HCEC 1CT (cell line): ENCODE results near the gene ARMC2.
"Not testable (repeated sequence)": the region's sequence is repeated elsewhere in the genome, so short reads cannot be mapped to it uniquely, and the experiment has no call there.

Experiments
- DNase-seq: peaks from one replicate; pipeline ENCODE4 v3.0.0-alpha.2; 2017

The ARMC2 gene

DNA sequence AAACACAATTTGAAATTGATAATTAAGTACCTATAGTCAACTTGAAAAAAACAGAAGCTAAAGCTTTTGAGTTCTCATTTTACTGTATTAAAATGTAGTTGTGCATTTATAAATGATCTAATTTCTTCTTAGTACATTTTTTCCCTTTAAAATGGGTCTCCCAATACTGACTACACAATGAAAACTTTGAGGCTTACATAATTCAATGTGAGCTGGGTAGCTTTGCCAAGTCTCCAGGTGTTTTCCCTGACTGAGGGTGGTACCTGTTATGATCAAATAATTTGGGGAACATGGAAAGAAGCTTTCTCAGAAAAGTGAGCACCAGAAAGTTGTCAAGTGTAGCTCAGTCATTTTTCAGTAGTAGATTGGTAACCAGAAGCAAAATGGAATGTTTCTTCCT is 74.3 kb downstream of the ARMC2 start:
- DNase-seq, result no peak

DNA sequence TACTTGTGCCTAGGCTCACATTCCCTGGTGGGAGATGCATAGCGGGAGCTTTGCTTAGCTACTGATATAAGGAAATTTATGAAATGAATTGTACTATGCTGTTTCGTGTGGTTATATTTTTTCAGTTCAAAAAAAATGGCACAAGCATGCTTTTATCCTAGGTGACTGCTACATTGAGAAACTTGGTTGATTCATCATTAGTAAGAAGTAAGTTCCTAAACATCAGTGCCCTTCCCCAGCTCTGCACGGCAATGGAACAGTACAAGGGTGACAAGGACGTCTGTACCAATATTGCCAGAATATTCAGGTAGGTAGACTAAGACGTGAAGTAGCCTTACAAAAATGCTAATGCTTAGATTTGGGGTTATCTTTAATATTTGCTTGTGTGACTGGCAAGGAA is 79.7 kb downstream of the ARMC2 start:
- peak; percentile 61 for DNase-seq

DNA sequence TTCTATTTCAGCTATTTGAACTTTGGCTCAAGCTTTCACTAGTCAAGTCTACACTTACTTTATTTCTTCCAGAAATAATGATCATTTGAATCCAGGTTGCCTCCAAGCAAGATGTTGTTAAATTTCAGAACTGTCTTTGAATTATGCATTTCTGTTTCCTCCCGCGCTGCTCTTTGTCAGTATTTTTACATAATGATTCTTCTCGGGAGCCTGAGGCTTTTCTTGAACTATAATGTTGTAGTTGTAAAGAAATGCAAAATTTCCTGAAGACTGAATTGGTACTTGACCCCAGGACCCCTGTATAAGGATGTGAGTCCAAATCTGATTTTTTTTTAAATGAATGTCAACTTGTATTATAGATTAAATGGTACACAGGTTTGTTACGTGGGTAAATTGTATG is 80.4 kb downstream of the ARMC2 start:
- DNase-seq, result no peak

DNA sequence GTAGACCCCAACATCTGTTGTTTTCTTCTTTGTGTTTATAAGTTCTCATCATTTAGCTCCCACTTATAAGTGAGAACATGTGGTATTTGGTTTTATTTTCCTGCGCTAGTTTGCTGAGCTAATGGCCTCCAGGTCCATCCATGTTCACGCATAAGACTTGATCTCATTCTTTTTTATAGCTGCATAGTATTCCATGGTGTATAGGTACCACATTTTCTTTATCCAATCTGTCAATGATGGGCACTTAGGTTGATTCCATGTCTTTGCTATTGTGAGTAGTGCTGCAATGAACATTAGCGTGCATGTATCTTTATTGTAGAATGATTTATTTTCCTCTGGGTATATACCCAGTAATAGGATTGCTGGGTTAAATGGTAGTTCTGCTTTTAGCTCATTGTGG is 82.9 kb downstream of the ARMC2 start:
- DNase-seq, result not testable (repeated sequence)

DNA sequence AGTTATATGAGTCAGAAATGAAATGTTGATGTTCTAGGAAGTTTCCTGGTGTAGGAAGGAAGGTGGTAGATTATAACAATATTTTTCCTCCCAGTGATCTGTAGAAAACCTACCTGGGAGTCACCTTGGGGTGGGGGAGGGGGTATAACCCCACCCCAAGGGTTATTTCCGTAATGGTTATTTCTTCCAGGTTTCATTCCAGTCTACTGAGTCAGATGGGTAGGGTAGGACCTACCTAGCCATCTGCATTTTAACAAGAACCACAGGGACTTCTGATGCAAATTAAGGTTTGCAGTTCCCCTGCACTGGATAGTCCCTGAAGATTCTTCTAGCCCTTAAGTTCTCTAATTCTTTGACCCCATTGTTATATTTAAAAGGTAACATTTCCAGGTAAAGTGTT is 88.9 kb downstream of the ARMC2 start:
- DNase-seq, result no peak

DNA sequence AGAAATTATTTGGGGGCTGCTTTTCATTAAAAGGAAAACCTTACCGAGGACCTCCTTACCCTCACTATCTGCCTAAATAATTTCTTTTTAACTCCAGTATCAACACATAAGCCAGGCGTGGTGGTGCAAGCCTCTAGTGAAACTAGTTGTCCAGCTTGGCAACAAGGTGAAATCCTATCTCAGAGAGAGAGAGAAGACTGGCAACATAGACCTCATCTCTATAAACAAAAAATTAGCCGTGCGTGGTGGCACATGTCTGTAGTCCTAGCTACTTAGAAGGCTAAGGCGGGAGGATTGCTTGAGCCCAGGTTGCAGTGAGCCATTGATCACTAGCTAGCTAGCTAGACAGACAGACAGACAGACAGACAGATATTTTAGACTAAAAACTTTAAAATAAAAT is 92.5 kb downstream of the ARMC2 start:
- no peak for DNase-seq

DNA sequence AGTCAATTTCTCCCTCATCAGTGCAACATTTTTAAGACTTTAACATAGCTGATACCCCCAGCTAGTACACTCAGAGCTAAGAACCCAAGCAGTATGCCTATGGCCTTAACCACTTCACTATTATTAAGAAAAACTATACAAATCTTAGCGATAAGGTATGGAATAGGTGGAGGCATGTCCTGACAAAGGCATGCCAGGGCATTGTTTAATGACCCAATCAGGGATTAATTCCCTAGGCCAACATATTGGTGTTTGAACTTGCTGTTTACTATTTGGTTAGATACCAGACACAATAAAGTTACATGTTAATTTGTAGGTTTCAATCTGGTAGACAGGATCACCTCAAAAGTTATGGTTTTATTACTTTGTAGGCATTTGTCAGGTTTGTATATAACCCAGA is 93.1 kb downstream of the ARMC2 start:
- DNase-seq, result no peak

DNA sequence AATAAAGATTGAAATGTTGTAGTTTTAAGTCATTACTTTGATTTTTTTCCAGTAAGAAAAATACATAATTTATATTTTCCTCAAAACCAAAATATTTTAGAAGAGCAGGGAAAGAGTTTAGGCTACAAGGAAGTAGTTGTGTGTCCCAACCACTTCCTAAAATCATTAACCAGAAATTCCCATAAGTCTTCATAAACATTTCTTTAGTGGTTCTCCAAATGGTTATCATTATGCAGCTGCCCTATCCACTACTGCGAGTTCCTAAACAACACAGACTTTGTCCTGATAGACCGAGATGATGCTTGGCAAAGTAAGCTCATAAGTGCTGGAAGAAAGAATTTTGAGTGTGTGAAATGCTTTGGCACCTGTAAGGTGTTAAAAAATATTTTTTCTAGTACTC is 93.6 kb downstream of the ARMC2 start:
- no peak for DNase-seq

DNA sequence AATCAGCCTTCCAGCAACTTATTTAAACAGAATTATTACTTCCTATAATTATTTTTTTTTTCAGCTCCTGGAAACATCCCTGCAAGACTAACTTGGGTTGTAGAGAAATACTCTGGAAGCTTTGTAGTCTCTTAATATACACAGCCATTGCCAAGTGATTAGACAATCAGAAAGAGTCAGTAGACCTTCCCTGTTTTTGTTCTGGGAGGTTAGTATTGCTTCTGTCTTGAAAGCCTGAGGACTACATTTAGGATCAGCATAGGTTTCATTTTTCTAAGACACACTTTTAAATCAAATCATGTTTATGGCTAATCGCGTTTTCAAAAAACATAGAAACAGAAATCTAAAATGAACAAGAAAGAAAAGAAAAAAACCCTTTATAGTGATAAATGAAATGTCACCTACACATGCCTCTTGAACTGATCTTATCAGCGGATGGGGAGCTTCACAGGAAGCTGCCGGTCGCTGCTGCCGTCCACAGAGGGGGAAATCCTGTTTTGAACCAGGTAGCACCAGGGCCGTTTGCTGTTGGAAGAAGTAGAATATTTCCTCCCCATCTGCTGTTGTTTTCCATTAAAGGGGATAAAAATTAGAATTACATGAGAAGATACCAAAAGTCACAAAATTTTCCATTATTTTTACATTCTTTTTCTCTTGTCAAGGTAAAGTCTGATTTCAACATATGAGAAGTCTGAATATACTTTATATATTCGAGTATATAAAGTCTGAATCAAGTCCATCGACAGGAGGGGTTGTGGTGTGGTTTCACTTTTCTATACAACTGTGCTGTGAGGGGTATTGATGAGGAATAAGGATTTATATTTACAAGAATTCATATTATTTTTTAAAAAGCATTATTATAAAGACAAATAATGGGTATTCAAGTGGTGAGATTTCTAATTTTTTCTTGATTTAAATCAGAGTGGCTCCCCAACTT is 94.6 kb downstream of the ARMC2 start:
- no peak for DNase-seq

DNA sequence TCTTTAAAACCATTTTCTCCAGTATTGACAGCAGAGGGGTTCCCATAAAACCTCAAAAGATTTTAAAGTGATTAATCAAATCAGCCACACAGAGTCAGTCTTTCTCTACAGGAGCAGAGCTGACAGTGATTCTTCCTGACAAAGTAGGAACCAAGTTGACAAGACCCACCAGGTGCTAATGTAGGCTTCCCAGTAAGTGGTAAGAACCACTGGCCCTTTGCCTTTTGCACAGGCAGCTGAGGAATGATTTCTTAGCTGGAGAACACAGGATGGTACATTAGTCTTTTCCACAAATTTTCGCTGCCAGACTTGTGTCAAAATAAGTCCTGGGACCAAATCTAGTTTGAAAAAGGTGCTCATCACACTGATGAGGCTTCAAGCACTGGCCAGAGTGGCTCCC is 95.8 kb downstream of the ARMC2 start:
- no peak for DNase-seq

DNA sequence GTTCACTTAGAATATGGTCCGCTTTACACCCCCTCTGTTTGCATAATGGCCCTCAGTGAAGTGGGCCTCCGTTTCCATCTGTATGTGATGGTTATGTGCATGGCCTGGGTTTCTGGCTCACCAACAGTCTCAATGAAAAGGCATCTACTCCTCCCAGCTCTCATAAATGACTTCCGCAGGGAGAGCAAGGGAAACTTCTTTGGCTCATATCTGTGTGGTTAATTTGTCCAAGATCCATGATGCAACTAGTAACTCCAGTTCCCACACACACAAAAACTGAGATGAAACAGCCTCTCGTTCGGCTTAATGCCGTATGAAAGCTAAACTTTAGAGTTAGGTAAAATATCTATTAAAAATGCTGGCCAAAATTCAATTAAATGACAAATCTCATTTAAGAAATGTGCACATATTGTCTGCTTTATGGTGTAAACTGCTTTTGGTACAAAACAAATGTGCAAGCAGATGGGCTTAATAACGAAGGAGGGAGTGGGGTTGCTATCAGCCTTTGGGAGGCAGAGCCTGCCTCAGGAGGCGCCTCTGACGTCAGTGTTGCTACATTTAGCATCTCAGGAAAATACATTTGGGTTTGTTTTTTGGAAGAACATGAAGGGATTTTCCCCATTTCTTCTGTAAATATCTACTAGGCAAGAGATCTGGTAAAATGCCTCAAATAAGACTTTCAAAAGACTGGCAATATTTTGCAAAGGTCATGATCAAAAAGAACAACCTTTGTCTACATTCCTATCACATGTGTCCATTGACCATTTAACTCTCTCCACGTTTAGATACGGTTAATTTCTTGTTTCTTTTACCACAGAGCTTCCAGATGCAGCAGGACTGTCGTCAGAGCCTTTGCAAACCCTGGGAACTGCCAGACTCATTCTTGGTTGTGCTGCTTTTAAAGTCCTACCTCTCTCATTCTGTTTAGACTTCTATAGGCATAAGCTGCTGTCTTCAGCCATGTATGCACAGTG is 96.8 kb downstream of the ARMC2 start:
- peak; percentile 76 for DNase-seq

DNA sequence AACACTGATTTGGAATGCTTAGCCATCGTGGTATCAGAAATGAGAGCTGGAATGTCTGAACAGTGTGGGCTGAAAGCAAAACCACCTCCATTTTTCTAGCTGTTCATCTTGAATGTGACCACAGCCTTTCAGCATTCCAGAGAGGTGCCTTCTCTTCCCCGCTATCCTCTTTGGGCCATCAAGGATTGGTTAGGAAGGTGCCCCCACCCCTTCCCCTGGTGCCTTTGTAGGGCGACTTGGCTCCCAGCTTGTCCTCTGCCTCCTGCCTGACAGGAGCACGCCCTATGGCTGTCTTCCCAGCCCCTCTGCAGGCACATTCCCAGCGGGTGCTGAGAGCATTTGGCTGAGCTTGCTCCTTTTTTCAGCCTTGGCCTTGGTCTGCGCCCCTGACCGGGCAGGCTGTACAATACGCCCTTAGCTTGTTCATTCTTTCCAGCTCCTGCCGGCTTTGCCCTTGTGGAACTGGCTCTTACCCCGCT is 97.5 kb downstream of the ARMC2 start:
- no peak for DNase-seq

DNA sequence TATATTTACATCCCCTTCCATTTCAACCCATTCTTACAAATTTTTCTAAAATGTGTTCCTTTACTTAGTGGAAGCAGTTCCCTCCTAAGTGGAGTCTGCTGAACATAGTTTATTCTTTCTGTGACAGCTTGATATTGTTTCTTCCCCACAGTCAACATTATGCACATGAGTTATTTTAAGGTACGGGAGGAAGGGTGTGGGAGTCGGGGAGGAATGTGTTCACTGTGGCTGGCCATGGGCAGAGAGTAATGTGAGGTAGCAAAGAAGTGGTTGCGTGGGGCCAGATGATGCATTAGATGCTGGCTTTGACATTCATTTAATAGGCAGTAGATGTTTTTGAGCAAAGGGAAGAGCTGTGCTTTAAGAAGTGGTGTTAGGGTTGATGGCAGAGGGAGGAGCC is 98.5 kb downstream of the ARMC2 start:
- no peak for DNase-seq

DNA sequence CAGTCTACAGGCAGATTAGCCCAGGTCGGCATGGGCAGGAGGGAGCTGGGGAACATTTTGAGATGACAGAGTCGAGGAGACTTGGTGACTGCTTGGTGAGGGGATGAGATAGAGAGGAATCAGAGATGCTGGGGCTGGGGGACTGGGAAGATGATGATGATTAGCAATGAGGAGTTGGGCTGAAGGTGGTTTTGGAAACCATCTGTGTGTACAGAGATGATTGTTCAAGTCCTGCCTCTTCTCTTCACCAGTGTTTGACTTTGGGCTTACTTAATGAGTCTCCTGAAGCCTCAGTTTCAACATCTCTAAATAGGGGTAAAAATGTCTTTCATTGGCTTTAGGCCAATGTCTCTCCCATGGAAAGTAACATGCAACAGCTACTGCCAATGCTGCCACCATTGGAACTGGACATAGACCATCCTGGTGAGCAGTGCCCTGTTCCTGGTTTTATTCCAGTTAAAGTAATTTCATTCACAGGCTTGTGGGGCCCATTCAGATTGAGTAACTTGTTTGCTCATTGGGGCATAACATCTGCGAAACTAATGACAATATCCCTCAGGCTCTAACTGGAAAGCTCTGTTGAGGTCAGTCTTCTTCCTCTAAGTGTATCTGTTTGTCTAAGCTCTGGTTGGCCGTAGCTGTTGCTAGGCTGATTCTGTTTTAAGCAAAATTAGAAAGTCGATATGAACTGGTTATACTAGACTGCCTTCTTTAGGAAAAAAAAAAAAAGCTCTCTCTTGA is 99.1 kb downstream of the ARMC2 start:
- peak; percentile 87 for DNase-seq

DNA sequence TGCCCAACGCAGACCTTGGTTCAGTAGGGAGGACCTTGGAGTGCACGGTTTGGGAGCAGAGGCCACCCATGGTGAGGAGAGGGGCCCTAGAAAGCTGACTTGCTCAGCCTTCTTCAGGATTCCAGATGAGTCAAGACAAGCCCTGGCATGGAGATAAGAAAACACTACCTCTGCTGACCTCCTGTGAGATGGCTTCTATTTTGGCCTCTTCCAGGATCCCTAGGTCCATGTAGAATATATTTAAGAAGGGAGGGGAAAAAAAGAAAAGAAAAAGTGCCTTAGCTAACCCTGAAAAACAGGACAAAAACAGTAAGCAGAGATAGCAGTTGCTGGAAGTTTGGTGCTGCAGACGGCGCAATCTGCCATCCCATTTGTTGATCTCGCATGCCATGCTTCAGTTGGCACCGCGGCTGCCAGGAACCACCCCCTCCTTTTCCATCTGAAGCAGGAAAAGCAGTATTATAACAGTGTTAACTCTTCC is 100.0 kb downstream of the ARMC2 start:
- DNase-seq, result no peak

DNA sequence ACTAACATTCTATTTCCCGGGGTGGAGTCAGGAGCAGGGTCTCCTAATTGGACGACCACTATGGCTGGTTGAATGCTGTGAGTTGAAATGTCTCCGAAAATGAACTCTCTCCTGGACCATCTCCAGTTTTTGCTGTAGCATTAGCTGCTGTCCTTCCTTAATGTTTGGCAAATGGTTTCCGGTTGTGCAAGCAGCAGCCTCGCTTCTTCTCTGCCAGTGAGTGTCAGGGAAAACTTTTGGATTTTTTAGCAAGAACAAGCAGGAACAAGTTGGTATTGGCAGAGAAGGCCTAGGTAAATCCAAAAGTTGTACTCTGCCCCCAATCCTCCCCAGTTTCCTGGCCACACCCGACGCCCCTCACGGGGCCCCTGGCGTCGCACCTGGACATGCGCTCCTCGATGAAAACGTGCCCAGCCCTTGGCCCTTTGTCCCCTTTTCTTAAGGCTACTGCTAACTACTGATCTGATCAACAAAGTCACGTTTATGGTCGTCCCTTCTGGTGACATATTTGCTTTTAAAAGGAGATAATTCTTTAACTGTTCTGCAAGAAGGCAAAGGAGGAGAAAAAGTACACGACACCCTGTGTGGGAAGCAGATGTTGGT is 103.2 kb downstream of the ARMC2 start:
- DNase-seq, result no peak

DNA sequence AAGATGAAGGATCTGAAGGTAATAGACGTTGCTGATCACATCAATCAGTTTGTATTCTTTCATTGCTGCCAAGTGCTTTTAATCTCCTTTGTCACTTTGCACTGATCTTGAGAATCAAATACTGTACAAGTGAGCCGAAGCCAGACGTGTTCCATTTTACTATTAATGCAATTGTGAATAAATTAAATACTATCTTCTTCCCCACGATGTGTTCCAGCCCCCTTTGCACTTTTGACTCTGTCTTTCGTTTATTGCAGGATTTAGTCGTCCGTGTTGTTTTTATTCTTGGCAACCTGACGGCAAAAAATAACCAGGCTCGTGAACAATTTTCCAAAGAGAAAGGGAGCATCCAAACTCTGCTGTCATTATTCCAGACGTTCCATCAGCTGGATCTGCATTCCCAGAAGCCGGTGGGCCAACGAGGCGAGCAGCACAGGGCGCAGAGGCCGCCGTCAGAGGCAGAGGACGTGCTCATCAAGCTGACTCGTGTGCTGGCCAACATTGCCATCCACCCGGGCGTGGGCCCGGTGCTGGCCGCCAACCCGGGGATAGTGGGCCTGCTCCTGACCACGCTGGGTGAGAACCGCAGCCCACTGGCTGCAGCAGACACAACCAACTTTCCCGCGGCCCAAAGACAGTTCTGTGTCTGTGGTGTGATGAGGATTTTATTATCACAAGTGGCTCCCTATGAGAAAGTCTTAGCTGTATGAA is 104.7 kb downstream of the ARMC2 start:
- DNase-seq, result no peak

DNA sequence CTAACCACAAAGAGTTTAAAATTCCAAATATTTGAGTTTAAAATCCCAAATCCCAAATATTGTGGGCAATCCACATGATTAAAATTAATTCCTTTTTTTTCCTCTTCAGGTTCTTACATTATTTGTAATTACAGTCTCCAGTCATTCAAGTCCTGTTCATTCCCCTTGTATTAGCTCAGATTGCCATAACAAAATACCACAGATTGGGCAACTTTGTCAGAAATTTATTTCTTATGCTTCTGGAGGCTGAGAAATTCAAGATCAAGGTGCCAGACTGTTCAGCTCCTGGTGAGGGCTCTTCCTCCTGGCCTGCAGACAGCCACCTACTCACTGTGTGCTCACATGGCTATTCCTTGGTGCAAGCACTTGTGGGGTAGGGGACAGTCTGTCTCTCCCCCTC is 105.5 kb downstream of the ARMC2 start:
- no peak for DNase-seq

DNA sequence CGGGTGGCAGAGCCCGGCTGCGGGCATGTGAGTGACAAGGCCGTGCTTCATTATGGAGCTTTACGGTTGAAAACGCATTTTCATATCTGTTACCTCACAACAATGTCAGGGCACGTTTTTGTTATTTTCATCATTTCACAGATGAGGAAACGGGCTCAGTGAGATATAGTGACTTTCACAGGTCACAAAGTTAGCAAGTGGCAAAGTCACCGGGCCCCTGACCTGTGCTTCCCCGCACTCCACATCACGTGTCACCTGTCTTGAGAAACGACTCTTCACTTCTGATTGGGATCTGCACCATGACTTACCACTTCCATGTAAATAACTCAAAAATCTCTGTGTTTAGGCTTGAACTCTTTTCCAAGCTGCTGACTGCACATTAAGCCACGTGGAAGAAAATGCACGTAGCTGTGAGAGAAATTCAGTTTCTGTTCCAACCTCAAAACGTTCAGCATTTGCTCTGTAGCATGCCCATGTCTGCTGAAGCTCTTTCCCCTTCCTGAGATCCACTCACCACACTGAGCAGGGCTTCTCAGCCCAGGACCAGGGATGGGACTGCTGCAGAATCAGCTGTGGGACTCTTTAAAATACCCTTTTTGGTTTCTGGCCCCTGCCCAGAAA is 107.2 kb downstream of the ARMC2 start:
- DNase-seq, result no peak

DNA sequence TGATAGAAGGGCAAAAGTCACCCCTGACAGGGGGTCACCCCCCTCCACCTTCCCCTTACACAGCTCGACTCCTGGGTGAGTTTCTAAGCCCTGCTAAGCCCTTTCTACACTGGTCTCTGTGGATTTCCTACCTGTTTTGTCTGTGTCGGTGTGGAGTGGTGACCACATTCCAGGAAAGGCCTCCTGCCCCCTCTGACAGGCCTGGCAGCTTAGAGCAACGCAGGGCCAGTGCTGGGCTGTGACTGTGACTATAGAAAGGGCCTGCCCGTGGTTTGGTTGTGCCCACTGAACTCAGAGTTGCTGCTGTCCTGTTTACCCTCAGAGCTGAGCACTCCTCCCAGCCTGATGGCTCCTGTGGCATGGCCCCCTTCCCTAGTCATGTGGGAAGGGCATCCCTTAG is 109.0 kb downstream of the ARMC2 start:
- no peak for DNase-seq
